ENCODE data around the gene MLPH. TPM values are rescaled to one million over a fixed set of nuclear protein-coding genes. Genes with fewer than 3 reads are reported as not detected.
A peak's percentile ranks its signal among the peaks of the same experiment; 100 is the strongest.

MLPH gene
- total RNA-seq, 1 donor from 2014 or later, result 394 TPM

DNA sequence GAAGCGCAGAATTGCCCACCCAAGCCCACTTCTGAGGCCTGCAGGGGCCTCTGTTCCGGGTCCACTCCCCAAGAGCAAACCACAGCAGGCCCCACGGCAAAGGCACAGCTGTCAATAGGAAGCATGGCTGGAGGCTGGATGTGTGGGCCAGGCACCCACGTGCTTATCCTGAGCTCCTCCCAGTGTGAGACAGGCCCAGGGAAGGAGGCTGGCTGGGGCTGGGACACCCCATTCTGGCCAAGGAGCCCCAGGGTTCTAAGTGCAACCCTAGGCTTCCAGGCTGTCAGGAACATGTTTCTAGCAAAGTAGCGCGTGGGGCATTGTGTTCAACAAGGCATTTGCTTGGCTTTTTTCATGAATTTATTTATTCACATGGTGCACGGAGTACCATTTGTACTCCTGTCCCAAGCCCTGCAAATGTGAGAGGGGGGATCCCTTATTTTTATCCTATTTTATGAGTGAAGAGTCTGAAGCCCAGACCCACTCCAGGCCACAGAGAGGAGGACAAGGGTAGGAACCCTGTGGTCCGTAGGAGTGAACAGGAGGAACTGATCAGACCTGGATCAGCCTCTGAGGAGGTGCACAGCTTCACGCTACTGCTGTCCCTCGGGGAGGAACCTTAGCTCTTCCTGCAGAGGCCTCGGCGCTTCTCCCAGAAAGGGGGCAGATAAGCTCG is 109.6 kb downstream of the MLPH start:
- no peak overlapping the region for H3K4me3 ChIP-seq
- H3K9me3 ChIP-seq, result no peaks in the 10 kb centered on the region
- H3K36me3 ChIP-seq, result no peaks in the 10 kb centered on the region
- peaks cover 33% of the 10 kb centered on the region for H3K4me1 ChIP-seq
- TF ChIP-seq, protein P1, sequence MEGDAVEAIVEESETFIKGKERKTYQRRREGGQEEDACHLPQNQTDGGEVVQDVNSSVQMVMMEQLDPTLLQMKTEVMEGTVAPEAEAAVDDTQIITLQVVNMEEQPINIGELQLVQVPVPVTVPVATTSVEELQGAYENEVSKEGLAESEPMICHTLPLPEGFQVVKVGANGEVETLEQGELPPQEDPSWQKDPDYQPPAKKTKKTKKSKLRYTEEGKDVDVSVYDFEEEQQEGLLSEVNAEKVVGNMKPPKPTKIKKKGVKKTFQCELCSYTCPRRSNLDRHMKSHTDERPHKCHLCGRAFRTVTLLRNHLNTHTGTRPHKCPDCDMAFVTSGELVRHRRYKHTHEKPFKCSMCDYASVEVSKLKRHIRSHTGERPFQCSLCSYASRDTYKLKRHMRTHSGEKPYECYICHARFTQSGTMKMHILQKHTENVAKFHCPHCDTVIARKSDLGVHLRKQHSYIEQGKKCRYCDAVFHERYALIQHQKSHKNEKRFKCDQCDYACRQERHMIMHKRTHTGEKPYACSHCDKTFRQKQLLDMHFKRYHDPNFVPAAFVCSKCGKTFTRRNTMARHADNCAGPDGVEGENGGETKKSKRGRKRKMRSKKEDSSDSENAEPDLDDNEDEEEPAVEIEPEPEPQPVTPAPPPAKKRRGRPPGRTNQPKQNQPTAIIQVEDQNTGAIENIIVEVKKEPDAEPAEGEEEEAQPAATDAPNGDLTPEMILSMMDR (IDR thresholded peaks at IDR 0.05), result no peak
- DNase-seq (no peak), ATAC-seq (no peak)
- H3K27ac ChIP-seq, result no peak overlapping the region
- intact Hi-C loops (cut with DNase I), result no loop called here
- no peaks in the 10 kb centered on the region for H3K27me3 ChIP-seq (ENCODE audit: low read depth)

DNA sequence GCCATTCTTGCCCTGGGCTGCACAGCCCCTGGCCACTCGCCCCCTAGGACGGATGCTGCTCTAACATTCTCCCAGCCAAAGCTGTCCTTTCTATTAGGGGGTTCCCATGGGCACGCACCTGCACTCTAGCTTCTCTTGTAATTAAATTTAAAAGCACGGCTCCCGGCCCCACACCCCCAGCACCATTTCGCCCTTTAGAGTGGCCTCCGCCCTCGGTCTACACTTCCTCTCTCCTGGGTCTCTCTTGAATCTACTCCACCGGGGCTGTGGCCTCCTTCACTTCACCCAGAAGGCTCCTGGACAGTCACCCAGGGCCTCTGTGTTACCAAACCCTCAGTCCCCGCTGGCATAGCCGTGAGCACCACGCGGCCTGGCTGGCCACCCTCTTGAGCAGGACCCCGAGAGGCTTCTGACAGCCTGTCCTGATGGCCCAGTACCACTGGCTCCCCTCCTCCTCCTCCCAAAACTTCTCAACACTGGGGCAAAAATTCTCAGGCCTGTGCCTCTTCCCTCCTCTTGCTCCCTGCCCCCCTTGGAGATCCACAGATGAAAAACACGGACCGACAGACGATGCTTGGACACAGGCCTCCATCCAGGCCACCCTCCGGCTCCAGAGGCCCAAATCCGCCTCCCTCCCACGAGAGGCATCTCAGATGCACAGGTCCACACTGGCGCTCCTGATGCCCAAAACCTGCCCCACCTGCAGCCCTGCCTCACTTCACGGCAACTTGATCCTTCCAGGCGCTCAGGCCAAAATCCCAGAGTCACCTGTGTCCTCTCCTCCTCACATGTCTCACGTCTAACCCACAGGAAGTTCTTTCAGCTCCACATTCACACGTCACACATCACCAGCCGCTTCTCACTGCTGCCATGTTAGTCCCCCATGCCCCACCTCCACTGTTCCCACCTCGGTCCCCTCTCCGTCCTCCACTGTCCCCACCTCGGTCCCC is 110.4 kb downstream of the MLPH start:
- Histone ChIP-seq H3K27ac (no peak overlapping the region), H3K27me3 (ENCODE audit: low read depth) (no peaks in the 10 kb centered on the region), H3K4me1 (peaks cover 31% of the 10 kb centered on the region), H3K4me3 (no peak overlapping the region), H3K36me3 (no peaks in the 10 kb centered on the region), H3K9me3 (no peaks in the 10 kb centered on the region)
- ATAC-seq (no peak), DNase-seq (no peak)
- intact Hi-C loops (cut with DNase I), result no loop called here
- TF ChIP-seq, protein P1 (IDR thresholded peaks at IDR 0.05), result no peak

DNA sequence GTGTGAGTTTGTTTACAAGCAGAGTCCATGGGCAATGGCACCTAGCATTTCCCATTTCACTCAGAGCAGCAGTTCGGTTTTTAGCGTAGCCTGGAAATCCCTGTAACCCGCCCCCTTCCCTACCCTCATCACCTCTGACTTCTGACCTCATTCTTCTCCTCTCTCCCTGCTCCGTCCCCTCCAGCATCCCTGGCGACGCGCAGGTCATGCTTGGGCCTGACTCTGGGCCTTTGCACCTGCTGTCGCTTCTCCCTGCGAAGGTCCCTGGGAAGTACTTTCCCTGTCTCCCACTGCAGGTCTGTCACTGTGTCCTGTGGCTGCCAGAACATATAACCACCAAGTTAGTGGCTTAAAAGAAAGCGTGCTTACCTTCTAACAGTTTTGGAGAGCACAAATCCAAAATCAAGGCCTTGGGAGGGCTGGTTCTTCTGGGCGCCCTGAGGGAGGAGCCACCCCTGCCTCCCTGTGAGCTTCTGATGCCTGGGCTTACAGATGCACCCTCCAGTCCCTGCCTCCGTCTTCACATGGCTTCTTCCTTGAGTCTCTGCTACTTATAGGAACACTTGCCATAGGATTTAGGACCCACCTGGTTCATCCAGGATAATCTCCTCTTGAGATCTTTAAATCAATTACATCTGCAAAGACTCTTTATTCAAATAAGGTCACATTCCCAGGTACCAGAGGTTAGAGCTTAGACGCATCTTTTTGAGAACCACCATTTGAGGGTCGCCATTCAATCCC is 111.6 kb downstream of the MLPH start:
- H3K4me3 ChIP-seq, result no peak overlapping the region
- H3K9me3 ChIP-seq, result no peaks in the 10 kb centered on the region
- DNase-seq, result no peak
- no peak for ATAC-seq
- H3K36me3 ChIP-seq, result no peaks in the 10 kb centered on the region
- no peak overlapping the region for H3K27ac ChIP-seq
- intact Hi-C loops (cut with DNase I), result no loop called here
- TF ChIP-seq, protein P1 (IDR thresholded peaks at IDR 0.05), result no peak
- H3K27me3 ChIP-seq (ENCODE audit: low read depth), result no peaks in the 10 kb centered on the region
- H3K4me1 ChIP-seq, result peaks cover 36% of the 10 kb centered on the region

DNA sequence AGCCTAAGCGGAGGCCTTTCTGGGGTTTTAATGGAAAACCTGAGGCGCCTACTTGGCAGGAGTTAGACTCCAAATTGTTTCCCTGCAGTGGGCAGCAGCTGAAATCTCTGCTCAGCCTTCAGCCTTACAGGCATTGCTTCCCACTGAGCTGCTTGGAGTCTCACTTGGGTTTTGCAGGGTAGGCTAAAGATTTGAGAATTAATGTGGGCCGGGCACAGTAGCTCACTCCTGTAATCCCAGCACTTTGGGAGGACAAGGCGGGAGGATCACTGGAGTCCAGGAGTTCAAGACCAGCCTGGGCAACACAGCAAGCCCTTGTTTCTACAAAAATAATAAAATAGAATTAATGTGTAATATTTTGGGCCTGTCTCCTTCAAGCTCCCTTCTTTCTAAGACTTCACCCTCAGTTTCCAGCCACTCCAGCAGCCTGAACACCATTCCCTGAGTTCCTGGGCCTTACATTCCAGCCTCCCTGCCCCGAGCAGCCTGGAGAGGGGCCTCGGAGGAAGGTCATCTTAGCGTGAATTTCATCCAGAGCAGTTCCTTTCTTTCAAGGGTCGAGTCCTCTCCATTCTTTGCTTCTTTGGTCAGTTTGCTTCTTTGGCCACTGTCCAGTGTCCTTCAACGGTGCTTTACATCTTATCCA is 112.5 kb downstream of the MLPH start:
- H3K9me3 ChIP-seq, result no peaks in the 10 kb centered on the region
- peak overlapping the region; percentile 4 for H3K4me3 ChIP-seq
- DNase-seq (no peak), ATAC-seq (no peak)
- H3K27me3 ChIP-seq (ENCODE audit: low read depth), result no peaks in the 10 kb centered on the region
- H3K36me3 ChIP-seq, result no peaks in the 10 kb centered on the region
- TF ChIP-seq, protein P1 (IDR thresholded peaks at IDR 0.05), result no peak
- peaks cover 35% of the 10 kb centered on the region for H3K4me1 ChIP-seq
- intact Hi-C loops (cut with DNase I), result no loop called here
- H3K27ac ChIP-seq, result peak overlapping the region; percentile 61

All from lower lobe of right lung (tissue), 2 donors.